Subcutaneous adipose tissue (tissue), 4 donors: ENCODE results near the gene GID8. TPM values are rescaled to one million over a fixed set of nuclear protein-coding genes. Genes with fewer than 3 reads are reported as not detected.

Source experiments
- total RNA-seq, 4 donors: library from RNA; depleted of rRNA; stranded (reverse); fragments of >200 nt; gene quantifications; one replicate each; pipeline ENCODE4 v1.1.0, GENCODE V29; 2016
- TF ChIP-seq, protein P1 (sequence below): fragments of 450-650 bp; IDR thresholded peaks from one replicate; pipeline ENCODE4 v1.5.1; 2016; ENCODE audit warnings: low read depth, mild to moderate bottlenecking, control low read depth, antibody characterized with exemption, moderate library complexity

GID8 gene
- total RNA-seq, 4 donors from 2014 or later: 15.3 to 32.2 (median 23.6) TPM

DNA sequence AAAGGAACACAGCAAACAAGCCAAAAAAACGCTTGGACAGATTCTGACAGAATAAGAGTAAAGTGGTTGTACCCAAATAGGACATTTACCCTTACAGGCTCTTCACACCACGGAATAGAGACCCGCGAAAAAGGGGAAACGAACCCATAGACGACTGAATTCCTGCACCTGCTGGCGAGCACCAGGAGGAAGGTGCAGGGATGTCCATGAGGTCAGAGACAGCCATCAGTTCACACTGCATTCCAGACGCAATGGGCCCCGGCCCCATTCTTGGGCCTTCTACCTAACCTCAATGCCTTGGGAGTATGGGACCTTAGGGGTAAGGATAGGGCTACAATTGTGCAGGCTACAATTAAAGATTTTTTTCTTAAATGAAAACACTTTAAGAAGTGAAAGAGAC lies 6.5 kb upstream of the GID8 start:
- TF ChIP-seq, protein P1, sequence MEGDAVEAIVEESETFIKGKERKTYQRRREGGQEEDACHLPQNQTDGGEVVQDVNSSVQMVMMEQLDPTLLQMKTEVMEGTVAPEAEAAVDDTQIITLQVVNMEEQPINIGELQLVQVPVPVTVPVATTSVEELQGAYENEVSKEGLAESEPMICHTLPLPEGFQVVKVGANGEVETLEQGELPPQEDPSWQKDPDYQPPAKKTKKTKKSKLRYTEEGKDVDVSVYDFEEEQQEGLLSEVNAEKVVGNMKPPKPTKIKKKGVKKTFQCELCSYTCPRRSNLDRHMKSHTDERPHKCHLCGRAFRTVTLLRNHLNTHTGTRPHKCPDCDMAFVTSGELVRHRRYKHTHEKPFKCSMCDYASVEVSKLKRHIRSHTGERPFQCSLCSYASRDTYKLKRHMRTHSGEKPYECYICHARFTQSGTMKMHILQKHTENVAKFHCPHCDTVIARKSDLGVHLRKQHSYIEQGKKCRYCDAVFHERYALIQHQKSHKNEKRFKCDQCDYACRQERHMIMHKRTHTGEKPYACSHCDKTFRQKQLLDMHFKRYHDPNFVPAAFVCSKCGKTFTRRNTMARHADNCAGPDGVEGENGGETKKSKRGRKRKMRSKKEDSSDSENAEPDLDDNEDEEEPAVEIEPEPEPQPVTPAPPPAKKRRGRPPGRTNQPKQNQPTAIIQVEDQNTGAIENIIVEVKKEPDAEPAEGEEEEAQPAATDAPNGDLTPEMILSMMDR: no peak

DNA sequence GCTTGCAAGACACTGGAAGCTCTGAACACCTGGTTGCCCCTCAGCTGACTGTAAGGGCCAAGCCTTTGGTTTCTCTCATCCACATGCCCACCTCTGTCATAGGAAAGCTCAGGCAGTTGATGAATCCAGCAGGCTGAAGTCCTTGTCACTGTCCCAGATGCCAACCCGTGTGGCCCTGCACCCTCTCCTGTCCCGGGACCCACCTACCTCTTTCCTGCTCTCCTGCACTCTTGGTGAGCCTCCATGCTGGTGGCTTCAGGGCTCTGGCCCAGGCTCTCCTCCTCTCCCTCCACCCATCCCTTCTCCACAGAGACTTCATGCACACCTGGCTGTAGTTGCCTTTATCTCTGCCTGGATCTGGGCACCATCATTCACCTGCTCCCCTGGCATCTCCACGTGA lies 4.0 kb upstream of the GID8 start:
- TF ChIP-seq, protein P1: no peak

DNA sequence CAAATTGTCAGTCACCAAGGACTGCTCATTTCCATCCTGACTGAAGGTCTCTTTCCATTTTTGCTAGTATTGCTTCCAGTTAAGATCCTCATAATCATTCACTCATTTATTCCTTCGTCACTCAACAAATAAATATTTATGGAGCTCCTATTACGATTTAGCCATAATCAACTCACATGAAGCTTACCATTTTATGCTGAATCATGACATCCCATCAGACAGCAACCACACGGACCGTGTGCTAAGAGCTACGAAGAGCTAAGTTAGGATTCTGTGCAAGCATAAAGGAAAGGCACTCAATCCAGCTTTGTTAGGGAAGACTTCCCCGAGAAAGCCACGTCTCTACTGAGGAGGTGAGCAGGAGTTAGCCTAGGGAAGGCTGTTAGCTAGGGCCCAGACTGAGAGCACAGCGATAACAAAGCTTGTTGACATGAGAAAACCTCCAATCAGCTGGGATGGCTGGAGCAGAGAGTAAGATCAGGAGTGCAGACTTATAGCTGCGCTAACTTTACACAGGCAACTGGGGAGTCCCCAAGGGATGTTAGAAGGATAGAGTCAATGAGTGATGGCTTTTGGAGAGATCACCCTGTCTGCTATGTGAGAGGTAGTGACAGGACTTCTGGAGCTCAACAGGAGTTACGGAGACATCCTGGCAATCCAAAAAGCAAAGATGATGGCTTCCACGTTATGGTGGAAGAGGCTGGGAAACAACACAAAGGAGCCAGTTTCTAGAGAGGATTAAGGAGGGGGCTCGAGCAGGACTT lies 2.6 kb upstream of the GID8 start:
- TF ChIP-seq, protein P1: no peak

DNA sequence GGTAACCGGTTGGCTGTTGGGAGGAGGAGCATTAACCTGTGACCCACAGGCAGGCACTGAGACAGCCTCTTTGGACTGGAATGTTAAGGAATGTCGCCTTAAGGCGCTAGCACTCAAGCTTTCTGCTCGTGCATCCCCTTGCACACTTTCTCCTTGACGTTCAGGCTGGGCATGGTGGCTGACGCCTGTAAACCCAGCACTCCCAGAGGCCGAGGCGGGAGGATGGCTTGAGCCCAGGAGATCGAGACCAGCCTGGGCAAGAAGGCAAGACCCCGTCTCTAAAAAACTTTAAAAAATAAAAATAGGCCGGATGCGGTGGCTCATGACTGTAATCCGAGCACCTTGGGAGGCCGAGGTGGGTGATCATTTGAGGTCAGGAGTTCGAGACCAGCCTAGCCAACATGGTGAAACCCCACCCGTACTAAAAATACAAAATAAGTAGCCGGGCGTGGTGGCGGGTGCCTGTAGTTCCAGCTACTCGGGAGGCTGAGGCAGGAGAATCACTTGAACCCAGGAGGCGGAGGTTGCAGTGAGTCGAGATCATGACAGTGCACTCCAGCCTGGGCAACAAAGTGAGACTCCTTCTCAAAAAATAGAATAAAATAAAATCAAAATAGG lies 1.9 kb upstream of the GID8 start:
- TF ChIP-seq, protein P1: no peak

DNA sequence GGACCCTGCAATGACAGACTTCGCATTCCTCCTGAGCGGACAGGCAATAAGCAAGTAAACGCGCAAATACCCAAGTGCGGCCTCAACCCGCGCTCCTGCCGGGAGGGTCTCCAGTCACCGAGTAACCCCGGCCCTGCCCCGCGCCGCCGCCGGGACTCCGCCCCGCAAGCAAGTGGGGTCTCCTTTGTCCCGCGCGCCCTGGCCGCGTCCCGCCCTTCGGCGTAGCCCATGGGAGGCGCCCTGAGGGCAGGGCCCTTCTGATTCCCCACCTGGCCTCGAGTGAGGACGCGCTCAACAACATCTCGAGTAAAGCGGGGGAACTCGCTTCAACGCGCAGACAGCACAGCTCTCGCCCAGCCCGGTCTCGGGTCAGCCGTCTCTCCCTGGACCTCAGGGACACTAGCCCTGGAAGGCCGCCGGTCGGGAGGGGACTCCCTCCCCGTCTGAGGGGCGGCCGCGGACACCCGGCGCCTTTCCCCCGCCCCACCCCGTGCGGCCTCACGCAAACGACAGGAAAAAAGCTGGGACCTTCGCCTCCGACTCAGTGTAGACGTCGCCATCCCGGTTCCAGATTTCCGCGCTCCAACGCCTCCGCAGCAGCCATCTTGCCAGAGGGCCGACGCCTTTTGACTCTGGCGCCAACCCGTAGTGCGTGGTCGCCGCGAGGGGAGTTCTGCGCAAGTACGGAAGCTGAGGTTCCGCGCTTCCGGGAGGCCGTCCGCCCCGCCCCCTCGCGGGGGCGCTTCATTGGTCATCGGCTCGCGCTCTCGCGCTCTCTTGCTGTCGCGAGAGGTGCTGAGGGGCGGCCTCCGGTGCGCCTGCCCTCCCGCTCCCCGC lies 461 bp upstream of the GID8 start:
- TF ChIP-seq, protein P1: no peak

DNA sequence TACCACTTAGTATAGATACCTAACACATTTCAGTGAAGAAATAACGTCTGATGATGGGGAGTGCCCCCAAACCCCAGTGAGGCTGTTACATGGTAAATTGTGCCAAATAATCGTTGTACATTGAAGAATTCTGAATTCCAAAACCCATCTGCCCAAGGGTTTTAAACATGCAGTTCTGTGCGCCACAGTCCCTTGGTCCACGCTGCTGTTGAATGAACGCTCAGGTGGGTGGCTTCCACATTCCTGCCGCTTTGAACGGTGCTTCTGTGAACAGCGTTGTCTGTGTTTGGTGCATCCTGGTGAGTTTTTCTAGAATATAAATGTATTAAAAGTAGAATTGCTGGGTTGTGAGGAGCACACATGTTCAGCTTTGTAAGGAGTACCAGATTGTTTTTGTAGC lies 2.9 kb downstream of the GID8 start:
- TF ChIP-seq, protein P1: no peak

DNA sequence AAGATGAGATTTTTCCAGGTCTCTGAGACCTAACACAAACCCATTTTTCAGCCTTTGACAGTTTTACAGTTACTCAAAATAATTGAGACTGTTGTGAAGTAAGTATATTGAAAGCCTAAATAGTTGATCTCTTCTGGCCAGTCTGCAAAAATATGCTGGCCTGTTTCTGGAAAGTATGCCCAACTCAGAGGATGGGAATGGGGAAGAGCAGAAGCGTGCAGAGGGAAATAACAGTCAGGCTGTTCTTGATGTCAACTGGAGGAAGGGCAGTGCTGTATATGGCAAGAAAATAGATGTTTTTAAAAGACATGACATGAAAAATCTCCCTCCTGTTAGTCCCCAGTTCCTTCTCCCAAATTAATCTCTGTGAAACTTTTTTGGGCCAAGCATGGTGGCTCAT lies 3.8 kb downstream of the GID8 start:
- TF ChIP-seq, protein P1: no peak
